Right forelimb (tissue), 1 donor: ENCODE results near the gene MBOAT7.
"Not testable (repeated sequence)": the region's sequence is repeated elsewhere in the genome, so short reads cannot be mapped to it uniquely, and the experiment has no call there.

Experiments
- DNase-seq: peaks from one replicate; pipeline ENCODE4 v3.0.0-alpha.2; 2018

The MBOAT7 gene

DNA sequence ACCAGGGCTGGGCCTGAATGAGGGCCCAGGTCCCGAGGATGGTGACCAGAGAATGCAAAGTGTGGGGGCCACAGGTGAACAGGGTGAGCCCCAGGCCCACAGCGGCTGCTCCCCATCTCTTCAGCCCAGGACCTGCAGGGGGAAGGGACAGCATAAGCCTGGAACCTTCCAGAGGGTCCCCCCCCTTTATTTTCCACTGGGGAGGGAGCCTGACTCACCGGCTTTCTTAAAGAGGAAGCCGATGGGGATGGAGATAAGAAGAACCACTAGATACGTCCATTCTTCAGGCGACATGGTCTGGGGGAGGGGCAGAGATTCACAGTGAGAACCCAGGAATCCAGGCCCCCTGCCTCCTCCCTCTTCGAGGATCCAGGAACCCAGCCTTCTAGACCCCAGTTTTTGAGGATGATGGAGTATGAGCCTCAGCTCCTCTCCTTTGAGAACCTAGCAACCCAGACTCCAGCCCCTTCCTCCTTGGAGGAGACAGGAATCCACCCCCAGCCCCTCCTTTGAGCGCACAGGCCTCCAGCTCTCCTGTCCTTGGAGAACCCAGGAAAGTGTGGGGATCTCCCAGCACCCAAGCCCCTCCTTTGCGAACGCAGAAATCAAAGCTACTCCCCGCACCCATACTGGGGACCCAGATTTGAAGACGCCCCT is 1.0 kb downstream of the MBOAT7 start:
- DNase-seq: no peak

DNA sequence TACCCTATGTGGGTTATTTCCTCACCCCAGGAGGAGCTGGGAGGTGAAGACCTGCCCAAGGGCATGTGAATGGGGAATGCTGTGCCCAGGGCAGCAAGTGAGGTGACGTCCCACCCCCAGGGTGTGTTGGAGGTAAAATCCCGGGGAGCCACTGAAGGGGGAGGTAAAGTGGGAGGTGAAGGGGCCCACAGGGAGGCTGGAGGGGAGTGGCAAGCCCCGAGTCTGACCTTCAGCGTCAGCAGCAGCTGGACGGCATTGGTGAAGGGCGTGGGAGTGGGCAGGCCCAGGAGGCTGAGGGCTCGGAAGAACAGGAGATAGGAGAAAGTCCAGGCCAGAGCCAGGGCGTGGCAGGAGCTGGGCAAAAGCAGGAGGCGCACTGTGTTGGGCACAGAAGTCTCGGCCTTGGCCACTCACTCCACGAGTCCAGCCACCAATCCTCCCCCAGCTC is 2.4 kb downstream of the MBOAT7 start:
- DNase-seq: no peak

DNA sequence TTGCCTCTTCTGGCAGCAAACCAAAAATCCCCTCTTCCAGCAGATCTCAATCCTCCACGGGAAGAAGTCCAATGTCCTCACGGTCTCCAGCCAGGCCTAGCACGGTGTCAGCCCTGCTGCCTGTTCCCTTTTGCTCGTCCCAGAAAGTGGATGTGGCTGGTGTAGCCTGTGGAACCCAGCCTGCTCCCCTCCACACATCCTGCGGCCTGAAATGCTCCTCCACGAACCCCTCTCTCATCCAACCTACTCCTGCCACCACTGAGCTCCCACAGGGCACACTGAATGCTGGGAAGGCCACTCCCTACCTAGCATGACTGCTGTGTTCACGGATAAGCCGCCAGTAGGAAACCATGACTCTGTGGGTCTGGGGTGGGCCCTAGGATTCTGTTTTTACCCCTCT is 3.0 kb downstream of the MBOAT7 start:
- DNase-seq: no peak

DNA sequence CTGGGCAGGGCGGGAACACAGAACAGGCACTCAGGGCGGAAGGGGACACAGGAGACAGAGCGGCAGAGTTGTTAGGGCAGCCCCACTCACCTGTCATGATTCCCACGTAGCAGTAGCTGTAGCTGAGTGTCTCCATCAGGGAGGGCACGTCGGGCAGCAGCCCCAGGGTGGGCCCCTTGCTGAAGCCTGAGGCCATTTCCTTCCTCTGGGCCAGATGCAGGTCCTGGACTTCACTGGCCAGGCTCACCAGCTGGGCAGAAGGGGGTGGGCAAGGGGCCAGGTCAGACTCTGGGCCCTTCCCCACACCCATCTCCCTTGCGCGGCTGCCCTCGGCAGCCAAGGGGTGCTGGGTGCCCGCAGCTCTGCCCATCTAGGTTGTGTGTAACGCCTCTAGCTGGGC is 5.9 kb downstream of the MBOAT7 start:
- DNase-seq: no peak

DNA sequence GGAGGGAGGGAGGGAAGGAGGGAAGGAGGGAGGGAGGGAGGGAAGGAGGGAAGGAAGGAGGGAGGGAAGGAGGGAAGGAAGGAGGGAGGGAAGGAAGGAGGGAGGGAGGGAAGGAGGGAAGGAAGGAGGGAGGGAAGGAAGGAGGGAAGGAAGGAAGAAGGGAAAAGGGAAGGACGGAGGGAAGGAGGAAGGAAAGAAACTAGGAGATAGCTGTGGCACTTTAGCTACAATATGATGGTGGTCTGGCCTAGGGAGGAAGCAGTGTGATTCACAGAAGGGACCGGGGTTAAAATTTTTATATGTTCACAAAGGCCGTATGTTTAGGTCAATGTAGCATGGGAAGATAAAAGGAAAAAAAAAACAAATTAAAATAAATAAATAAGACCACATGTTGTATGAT is 7.5 kb downstream of the MBOAT7 start:
- DNase-seq: not testable (repeated sequence)

DNA sequence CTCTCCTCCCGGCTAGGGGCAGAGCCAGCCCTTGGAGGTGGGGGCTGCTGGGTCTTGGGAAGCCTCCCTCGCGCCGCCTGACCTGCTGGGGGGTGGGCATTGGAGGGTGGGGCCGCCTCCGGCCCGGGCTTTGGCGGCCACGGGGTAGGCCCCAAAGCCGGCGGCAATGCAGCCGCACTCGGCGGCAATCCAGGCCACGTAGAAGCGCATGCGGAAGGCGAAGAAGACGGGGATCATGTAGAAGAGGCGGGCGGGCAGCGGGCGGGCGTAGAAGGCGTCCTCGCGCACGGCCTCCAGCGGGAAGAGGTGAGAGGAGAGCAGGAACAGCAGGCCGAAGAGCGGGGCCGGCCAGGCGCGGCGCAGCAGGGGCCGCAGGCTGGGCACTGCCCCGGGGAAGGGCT is 8.7 kb downstream of the MBOAT7 start:
- DNase-seq: no peak

DNA sequence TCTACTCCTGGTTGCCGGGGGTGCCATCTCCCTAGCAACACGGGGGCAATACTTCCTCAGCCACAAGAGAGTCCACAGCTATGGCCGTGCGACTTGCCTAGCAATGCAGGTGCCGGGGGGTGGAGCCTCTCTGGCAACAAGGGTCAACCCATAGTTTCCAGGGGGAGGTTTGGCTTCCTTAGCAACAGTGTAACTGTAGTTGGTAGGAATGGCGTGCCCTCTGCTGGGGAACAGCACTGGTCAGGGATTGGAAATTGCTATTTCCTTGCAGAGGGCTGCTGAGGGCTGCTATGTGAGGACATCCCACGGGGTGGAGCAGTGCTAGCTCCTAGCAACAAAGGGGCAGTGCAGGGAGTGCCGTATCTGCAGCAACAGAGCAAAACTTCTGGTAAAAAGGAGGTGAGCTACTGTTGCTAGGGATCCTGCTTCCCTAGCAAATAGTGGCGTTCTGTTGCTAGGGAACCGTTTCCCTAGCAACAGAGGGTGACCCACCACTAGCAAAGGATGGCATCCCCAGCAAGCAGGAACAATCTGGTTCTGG is 9.4 kb downstream of the MBOAT7 start:
- no peak for DNase-seq

DNA sequence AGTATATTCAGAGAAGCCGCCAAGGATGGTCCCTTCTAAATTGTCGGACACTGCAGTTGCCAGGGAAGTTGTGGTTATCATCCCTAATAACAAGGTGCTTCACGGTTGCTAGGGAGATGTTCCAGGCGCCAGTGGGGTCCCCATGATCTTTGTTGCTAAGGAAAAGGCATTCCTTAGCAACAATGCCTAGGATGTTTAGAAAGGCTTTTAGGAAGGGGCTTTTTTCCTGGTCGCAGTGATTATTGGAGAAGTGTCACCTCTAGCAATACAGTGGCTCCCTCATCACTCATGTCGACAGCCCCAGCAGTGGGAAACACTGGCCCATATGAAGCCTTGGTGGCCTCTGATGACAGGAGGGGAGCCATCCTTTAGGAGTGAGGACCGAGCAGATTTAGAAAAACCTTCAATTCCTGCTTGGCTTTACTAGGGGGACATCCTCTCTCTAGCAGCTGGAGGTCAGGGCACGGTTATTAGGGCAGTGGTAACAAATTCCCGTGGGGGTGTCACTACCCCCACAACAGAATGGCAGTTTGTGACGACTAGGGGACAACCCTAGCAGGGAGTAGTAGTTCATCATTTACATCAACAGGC is 10.0 kb downstream of the MBOAT7 start:
- DNase-seq: no peak

DNA sequence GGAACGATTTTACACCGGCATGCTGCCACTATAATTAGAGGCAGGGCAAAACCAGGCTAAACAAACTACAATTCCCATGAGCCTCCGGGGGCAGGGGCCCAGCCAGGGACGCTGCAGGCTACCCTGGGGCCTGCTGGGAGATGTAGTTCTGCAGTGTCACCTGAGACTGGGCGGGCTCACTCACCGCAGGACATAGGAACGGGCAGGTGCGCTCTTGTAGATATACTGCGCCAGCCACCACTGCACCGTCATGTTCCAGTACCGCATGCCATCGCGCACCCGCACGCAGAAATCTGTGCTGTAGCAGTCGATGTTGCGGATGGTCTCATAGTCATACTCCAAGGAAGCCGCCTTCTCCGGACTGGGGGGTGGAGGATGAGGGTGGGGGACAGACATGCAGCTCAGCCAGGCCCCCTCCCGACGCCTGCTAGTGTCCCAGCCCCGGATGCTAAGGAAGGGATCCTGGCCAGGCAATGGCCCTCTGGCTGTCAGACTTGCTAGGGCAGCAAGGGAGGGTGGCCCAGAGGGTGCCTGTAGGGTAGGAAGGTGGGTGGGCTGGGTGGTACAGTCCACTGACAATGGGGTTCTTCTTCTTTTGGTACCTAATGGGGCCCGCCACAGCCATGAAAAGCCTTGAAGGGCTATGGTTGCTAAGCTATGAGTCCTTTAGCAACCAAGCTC is 10.7 kb downstream of the MBOAT7 start:
- no peak for DNase-seq

DNA sequence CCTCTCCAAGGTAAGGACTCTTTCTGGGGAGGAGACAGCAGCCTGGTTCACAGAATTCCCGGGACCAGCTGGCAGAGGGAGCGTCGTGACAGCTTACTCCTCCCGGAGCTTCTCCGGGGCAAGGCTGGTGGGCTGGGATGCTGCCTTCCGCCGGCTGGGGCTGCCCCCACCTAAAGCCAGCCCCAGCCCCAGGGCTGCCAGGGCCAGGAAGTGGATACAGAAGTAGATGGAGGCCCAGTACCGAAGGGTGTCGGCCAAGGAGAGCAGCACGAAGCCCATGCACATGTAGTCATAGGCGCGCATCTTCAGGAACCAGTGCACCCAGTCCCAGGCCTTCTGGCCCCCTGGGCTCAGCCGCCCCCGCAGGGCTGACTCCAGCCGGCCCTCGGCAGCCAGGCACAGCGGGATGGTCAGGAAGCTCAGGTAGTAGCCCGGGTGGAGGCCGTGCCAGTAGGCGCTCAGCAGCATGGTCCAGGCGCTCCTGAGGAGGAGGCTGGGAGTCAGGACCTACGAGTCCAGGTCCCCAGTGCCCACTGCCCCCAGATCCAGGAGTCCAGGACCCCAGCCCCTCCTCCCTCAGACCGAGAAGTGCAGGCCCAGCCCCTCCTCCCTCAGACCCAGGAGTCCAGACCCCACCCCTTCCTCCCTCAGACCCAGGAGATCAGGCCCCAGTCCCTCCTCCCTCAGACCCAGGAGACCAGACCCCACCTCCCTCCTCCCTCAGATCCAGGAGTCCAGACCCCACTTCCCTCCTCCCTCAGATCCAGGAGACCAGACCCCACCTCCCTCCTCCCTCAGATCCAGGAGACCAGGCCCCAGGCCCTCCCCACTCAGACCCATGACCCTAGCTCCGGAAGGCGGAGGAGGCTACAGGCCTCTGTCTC is 15.2 kb downstream of the MBOAT7 start:
- DNase-seq: no peak

DNA sequence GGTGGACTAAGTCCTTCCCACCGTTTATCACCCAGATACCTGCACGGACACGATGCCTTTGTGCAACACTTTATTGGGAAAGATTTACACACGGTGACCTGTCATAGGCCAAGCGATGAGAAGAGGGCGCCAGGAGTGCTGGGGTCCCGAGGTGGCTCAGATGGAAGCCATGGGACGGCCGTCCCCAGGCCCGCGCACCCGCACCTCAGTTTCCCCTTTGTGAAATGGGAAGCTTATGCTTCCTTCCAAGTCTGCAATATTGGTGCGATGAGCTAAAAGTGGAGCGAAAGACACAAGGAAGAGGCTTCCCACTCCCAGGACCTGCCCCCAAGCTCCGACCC is 16.1 kb downstream of the MBOAT7 start:
- no peak for DNase-seq

DNA sequence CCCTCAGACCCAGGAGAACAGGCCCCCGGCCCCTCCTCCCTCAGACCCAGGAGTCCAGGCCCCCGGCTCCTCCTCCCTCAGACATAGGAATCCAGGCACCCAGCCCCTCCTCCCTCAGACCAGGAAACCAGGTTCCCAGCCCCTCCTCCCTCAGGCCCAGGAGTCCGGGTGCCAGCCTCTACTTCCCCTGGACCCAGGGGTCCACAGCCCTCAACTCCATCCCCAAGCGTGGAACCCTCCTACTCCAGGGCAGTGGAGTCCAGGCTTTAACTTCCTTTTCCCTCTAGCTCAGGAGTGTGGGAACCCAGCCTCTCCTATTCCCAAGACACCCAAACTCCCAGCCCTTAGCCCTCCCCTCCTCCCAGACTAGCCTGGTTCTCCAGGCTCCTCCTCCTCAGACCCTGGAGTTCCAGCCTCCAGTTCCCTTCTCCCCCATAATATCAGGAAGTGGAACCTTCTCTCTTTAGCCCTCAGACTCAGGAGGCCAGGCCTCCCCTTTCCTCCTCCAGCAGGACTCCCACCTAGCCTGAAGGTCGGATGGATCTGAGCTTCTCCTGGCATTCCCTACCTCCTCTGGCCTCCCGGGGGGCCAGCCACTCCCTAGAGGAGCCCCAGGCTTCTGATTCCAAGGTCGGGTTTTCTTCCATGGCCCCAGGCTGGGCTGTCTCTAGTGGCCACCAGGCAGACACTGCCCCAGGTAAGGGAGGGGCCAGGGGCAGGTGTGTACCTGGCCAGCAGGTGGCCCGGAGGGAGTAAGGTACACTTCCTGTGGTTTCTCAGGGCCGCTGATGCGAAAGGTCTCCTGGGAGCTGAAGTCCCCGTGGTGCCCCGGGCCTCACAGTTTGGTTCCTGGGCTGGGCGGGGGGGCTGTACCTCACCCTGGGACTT is 16.7 kb downstream of the MBOAT7 start, which contains the start of gene TMC4:
Gene TMC4, minus strand, starts transcription at position 690 of the 888 bp plus-strand sequence. Its CDS starts 43 bp downstream, at position 647.
- DNase-seq: no peak

DNA sequence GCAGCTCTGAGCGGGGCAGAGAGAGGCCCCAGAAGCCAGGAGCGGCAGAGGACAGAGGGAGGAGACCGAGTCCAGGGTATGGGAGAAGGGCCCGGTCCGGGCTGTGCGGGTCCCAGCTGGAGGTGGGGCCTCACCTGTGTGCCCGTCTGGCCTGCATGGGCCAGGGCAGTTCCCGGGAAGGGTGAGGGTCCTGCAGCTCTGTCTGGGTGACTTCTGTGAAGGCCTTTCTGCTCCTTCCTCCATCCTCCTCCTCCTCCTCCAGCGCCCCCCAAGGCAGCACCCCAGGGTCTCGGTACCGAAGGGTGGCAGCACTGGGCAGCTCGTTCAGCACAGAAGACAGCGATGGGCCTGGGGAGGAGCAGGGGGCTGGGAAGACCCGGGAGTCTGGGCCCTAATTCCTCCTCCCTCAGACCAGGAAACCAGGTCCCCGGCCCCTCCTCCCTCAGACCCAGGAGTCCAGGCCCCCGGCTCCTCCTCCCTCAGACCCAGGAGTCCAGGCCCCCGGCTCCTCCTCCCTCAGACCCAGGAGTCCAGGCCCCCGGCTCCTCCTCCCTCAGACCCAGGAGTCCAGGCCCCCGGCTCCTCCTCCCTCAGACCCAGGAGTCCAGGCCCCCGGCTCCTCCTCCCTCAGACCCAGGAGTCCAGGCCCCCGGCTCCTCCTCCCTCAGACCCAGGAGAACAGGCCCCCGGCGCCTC is 17.5 kb downstream of the MBOAT7 start:
- DNase-seq: not testable (repeated sequence)

DNA sequence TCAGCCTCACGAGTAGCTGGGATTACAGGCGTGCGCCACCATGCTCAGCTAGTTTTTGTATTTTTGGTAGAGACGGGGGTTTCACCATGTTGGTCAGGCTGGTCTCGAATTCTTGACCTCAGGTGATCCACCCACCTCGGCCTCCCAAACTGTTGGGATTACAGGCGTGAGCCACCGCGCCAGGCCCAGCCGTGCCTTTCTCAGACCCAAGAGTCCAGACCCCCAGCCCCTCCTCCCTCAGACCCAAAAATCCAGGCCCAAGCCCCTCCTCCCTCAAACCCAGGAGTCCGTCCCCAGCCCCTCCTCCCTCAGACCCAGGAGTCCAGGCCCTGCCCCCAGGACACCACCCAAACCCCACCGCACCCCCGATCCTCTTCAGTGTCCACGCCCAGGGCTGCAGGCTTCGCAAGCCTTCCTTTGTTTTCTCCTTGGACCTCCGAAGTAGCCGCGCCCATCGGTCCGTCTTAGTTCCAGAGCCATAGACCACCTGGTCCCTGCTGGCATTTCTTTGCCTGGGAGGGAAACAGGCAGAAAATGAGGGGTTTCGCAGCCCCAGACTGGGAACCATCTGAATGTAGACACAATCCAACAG is 20.1 kb downstream of the MBOAT7 start:
- DNase-seq: no peak

DNA sequence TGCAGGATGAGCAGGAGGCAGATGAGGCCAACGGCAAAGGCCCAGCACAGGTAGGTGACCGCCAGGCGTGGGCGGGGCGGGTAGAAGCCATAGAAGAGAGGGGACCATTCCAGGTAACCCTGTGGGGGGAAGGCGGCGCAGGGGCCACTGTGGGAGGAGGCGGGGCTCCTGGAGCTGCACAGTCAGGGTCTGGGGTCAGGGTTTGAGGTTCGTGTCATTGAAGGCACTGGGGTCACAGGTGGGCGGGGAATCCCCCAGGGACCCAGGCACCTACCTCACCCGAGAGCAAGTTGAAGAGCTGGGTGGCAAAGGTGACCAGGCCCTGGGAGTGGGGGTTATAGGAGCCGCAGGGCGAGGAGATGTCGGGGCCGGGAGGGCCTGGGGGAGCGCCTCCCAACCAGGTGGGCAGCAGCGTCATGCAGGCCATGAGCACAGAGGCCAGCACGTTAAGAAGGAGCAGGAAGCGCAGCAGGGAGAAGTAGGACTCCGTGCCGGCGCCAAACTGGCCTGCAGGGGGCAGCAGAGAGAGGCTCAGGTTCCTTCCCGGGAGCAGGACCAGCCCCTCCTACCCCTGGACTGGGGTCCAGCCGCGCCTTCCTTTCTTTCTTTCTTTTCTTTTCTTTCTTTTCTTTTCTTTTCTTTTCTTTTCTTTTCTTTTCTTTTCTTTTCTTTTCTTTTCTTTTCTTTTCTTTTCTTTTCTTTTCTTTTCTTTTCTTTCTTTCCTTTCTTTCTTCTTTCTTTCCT is 21.0 kb downstream of the MBOAT7 start:
- peak; percentile 96 for DNase-seq

DNA sequence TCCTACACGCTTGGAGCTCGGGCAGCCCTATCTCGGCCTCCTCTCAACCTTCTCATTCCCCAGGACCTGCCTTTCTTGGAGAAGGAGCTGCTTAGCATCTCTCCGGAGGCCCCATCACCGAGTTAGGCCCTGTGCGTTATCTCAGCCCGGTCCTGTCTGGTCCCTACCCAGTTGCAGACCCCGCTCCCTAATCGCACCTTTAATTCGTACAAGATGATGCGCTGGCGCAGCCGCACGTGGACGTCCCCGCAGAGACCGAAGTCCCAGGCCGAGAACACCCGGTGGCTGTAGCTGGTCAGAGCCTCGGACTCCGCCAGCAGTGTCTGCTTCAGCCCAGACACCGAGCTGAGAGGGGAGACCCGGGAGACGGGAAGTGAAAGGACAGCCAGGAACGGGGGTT is 24.2 kb downstream of the MBOAT7 start:
- DNase-seq: no peak

DNA sequence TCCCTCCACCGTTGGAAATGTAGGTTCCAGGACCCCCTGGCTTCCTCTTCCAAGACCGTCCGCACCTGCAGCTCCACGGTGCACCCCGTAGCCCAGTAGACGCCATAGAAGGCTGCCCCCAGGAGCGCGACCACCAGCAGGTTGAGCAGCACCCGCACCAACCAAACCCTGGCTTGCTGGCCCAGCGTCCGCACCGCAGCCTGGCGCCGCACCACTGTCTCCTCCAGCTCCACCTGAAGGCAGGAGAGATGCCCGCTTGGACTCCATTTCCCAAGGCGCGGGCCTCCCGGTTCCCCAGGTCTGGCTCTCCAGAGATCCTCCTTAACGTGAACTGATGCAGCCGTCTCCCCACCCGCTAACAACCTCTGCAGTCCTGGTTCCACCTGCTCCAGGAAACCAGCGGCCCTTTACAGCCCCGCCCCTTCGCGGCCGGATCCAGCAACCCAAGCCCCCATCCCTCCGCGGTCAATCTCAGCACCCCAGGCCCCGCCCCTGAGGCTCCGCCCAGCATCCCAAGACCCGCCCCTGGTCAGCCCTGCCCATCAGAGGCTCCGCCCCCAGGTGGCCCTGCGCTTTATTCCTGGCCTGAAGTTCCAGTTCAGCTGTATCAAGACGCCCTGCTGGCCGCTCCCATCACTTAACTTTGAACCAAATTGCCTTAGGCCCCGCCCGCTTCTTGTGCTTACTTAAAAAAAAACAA is 24.9 kb downstream of the MBOAT7 start:
- no peak for DNase-seq

DNA sequence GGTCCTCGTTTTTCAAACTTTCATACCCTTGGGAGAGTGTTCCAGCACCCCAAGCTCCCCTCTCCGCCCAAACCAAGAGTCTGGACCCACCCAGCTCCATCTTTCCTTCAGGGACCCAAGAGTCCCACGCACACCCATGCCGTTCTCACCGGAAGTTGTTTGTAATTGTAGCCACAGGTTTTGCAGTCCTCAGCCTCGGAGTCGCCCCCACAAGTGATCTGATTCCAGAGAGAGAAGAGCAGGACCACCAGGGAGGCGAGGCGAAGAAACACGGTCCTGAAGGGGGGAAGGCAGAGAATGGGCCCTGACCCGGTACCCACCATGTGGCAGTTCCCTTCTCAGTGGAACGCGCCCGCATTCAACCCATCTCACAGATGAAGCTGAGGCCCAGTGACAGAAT is 26.5 kb downstream of the MBOAT7 start:
- no peak for DNase-seq

DNA sequence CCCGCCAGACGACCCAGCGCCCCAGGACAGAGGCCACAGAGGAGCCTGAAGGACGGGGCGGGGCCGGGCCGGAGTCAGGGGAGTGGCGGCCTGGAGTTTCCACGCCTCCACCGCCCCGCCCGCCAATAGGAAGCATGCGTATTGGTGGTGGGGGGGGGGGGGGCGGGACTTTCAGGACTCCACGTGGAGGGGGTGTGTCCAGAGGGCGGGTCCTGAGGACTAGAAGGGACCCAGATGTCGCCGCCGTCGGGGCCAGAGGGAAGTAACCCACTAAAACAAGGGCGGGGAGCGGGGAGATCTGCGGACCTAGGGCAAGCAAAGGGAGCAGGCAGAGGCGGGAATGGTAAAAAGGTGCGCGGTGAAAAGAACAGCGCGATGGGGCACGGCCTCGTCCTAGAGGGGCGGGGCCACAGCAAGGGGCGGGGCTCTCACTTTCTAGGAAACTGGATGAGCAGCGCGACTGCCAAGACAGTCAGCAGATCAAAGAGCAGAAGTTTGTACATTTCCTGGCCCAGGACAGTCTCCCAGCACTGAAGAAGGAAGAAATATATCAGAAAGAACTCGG is 27.1 kb downstream of the MBOAT7 start:
- DNase-seq: peak; percentile 81
